Spinal cord (tissue), 10 donors: ENCODE results near the gene DPEP3. TPM values are rescaled to one million over a fixed set of nuclear protein-coding genes. Genes with fewer than 3 reads are reported as not detected.
A peak's percentile ranks its signal among the peaks of the same experiment; 100 is the strongest.
"Not testable (repeated sequence)": the region's sequence is repeated elsewhere in the genome, so short reads cannot be mapped to it uniquely, and the experiment has no call there.

ENCODE experiments used
- DNase-seq, 6 donors: peaks; one replicate each; pipeline versions ENCODE4 v3.0.0 to v3.0.0-alpha.2; 2013 to 2015; ENCODE audit warnings: low spot score in 6 of 6, low read depth in 4 of 6
- H3K27ac ChIP-seq: one replicate; pipeline ENCODE4 v1.5.1; 2013; ENCODE audit warnings: low read depth, low read length, control low read depth
- H3K27me3 ChIP-seq: one replicate; pipeline ENCODE4 v1.6.1; 2013; ENCODE audit warnings: low read length; ENCODE audit not compliant: control insufficient read depth, insufficient read depth
- H3K36me3 ChIP-seq: one replicate; pipeline ENCODE4 v1.6.1; 2013; ENCODE audit warnings: low read length; ENCODE audit not compliant: control insufficient read depth, insufficient read depth
- H3K4me1 ChIP-seq: one replicate; pipeline ENCODE4 v1.6.1; 2013; ENCODE audit warnings: low read length; ENCODE audit not compliant: control insufficient read depth, insufficient read depth
- H3K4me3 ChIP-seq: one replicate; pipeline ENCODE4 v1.5.1; 2013; ENCODE audit warnings: low read depth, low read length, control low read depth
- H3K9me3 ChIP-seq: one replicate; pipeline ENCODE4 v1.6.1; 2013; ENCODE audit warnings: low read length; ENCODE audit not compliant: control insufficient read depth, insufficient read depth
- WGBS: methylation state at CpG from one replicate; pipeline ENCODE4 v1.1.5; 2013; ENCODE audit warnings: missing lambda C conversion rate; ENCODE audit not compliant: insufficient coverage; 5-methylcytosine and 5-hydroxymethylcytosine counted together
- polyA plus RNA-seq, 2 donors: library from polyadenylated mRNA; unstranded; fragments of 120-200 nt; gene quantifications; one replicate each; pipeline ENCODE4 v1.2.1, GENCODE V29; 2013; ENCODE audit not compliant: insufficient read length in 2 of 2
- total RNA-seq, 2 donors: library from RNA; depleted of rRNA in 1 of 2; stranded (reverse); fragments of 120-200 nt in 1 of 2; fragments of >200 nt in 1 of 2; gene quantifications; one replicate each; pipeline versions ENCODE4 v1.2.3 to v1.2.4, GENCODE V29; 2013 to 2014
- donor health status: healthy.

DPEP3 gene
- total and polyA plus RNA-seq, 4 donors: 0.11 to 0.22 (median 0.12) TPM; not detected in 1

DNA sequence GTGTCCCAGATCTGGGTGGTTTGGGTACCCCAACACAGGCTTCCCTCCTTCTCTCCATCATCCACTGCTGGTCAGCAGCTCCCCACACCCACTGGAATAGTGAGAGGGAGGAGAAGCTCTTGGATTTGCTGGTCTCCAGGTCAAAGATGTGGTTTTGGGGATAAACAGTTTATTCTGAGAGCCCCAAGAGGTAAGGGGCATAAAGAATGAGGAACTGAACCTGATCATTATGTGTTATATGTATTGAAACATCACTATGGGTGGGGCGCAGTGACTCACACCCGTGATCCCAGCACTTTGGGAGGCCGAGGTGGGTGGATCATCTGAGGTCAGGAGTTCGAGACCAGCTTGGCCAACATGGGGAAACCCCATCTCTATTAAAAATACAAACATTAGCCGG lies 15.1 kb upstream of the DPEP3 start:
- Histone ChIP-seq H3K9me3 (no peaks in the 10 kb centered on the region), H3K4me1 (peaks cover 18% of the 10 kb centered on the region), H3K4me3 (no peak overlapping the region), H3K27me3 (no peaks in the 10 kb centered on the region), H3K36me3 (no peaks in the 10 kb centered on the region), H3K27ac (no peak overlapping the region)
- 100% methylated on average over 1 of the region's 5 CpGs for WGBS
- no peak for DNase-seq

GRCh38 chr16:67994040-67994408 lies 13.7 kb upstream of the DPEP3 start:
- WGBS: 86% methylated on average over 2 of the region's 6 CpGs
- H3K27ac ChIP-seq, H3K9me3 ChIP-seq, H3K36me3 ChIP-seq, H3K4me3 ChIP-seq, H3K27me3 ChIP-seq, DNase-seq: not testable (repeated sequence)
- H3K4me1 ChIP-seq: peaks cover 12% of the 10 kb centered on the region

DNA sequence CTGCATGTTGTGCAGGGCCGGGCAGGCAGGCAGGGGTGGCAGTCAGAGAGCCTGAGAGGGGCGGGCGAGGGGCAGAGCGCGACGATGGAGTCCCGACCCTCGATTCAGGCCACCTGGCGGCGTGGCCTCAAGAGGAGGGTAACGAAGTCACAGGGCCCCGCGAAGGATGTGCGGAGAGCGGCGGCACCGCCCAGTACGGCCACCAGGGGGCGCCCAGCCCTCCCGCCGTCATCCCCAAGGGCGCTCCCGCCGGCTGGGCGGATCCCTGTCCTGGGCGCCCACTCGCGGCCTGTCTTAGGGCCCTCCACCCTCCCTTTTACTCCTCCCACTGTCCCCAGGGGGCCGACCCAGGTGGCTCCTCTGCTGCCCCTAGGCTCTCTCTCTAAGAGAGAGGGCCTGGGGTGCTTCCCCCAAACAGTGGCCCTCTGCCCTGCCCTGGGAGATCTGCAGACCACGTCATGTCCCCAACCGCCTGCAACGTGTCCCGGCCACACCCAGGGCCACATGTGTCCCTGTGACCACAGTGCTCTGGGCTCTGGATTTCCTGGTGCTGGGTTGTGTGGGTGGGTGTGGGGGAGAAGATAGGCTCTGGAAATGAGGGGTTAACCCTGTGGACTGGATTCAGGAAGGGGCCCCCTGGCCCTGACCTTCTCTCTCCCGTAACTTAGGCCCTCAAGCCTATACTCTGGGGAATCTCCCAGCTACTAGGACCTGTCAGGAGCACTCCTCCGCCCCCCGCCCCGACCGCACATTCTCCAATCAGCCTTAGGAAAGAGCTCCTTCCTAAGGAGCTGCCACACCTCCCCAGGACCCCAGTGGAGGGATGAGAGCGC lies 13.1 kb upstream of the DPEP3 start:
- DNase-seq: peak in 3 of 6 donors; percentile 6 to 74 (median 62)
- Histone ChIP-seq H3K9me3 (no peaks in the 10 kb centered on the region), H3K4me1 (peaks cover 12% of the 10 kb centered on the region), H3K27ac (no peak overlapping the region), H3K36me3 (no peaks in the 10 kb centered on the region), H3K4me3 (no peak overlapping the region), H3K27me3 (no peaks in the 10 kb centered on the region)
- WGBS: 7% methylated on average over 35 of the region's 39 CpGs

GRCh38 chr16:67992661-67993206 lies 12.4 kb upstream of the DPEP3 start:
- 72% methylated on average over 18 of the region's 20 CpGs for WGBS
- Histone ChIP-seq H3K4me1 (peaks cover 13% of the 10 kb centered on the region), H3K27ac (no peak overlapping the region), H3K27me3 (no peaks in the 10 kb centered on the region), H3K36me3 (no peaks in the 10 kb centered on the region), H3K4me3 (no peak overlapping the region), H3K9me3 (no peaks in the 10 kb centered on the region)
- no peak for DNase-seq

GRCh38 chr16:67990018-67990386 lies 9.7 kb upstream of the DPEP3 start:
- 100% methylated on average over 1 of the region's 6 CpGs for WGBS
- no peaks in the 10 kb centered on the region for H3K27me3 ChIP-seq
- no peak for DNase-seq
- peaks cover 19% of the 10 kb centered on the region for H3K4me1 ChIP-seq
- no peaks in the 10 kb centered on the region for H3K36me3 ChIP-seq
- no peak overlapping the region for H3K27ac ChIP-seq
- no peak overlapping the region for H3K4me3 ChIP-seq
- no peaks in the 10 kb centered on the region for H3K9me3 ChIP-seq

- H3K36me3 ChIP-seq: no peaks in the 10 kb centered on the region
- H3K27ac ChIP-seq: no peak overlapping the region
- WGBS: 89% methylated on average over 8 of the region's 8 CpGs
- no peaks in the 10 kb centered on the region for H3K27me3 ChIP-seq
- no peak for DNase-seq
- H3K4me1 ChIP-seq: peaks cover 19% of the 10 kb centered on the region
- H3K9me3 ChIP-seq: no peaks in the 10 kb centered on the region
- H3K4me3 ChIP-seq: no peak overlapping the region
Measured at GRCh38 chr16:67989322-67990017, 9.2 kb upstream of the DPEP3 start.

GRCh38 chr16:67988675-67989074 lies 8.4 kb upstream of the DPEP3 start:
- Histone ChIP-seq H3K27me3 (no peaks in the 10 kb centered on the region), H3K4me1 (peaks cover 21% of the 10 kb centered on the region), H3K27ac (no peak overlapping the region), H3K9me3 (no peaks in the 10 kb centered on the region), H3K36me3 (no peaks in the 10 kb centered on the region), H3K4me3 (no peak overlapping the region)
- DNase-seq: no peak
- 97% methylated on average over 2 of the region's 3 CpGs for WGBS

DNA sequence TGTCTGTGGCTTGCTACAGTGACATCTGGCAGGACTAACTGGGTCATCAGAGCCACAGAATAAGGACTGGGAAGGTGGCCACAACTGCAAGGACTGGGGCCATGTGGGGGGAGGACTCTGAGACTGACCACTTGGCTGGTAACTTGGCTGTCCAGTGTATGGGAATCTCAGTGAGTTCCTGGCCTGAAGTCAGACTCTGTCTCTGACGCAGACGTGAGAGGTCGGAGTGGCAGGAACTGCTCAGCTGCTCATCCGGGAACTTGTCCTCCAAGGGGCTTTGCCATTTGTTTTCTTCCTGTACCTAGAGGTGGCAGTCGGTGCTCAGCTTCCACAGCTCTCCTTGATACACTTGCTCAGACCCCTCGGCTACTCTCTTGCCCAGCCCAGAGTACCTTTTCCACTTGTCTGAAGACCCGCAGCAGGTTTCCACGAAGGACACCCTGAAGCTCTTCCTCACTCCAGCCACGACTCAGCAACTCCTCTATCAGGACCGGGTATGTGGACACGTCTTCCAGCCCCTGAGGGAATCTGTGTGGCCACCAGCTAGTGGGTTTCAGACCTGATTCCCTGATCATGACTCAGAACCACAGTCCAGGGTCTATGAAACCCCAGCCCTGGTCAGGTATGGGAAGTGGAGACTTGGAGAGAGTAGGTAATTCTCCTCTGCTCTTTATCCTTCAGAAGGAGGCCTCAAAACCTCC lies 7.3 kb upstream of the DPEP3 start:
- 67% methylated on average over 11 of the region's 11 CpGs for WGBS
- Histone ChIP-seq H3K4me3 (no peak overlapping the region), H3K4me1 (peaks cover 10% of the 10 kb centered on the region), H3K36me3 (no peaks in the 10 kb centered on the region), H3K9me3 (no peaks in the 10 kb centered on the region), H3K27ac (peak overlapping the region; percentile 7), H3K27me3 (no peaks in the 10 kb centered on the region)
- DNase-seq: peak in 1 of 6 donors; percentile 54

- 97% methylated on average over 4 of the region's 5 CpGs for WGBS
- DNase-seq: no peak
- Histone ChIP-seq H3K4me3 (no peak overlapping the region), H3K36me3 (no peaks in the 10 kb centered on the region), H3K27ac (no peak overlapping the region), H3K27me3 (no peaks in the 10 kb centered on the region), H3K9me3 (no peaks in the 10 kb centered on the region), H3K4me1 (peaks cover 10% of the 10 kb centered on the region)
Measured at GRCh38 chr16:67986949-67987348, 6.7 kb upstream of the DPEP3 start.
